MM.1S (cell line): Measurements from ENCODE around the gene ZDHHC8.

Experiments
- DNase-seq: peaks from one replicate; pipeline ENCODE4 v3.0.0-alpha.2; 2015
- H2AFZ ChIP-seq: fragments of 300-600 bp; sonication (generic); 2 replicates; pipeline ENCODE4 v1.6.0; 2016; ENCODE audit warnings: antibody characterized with exemption, low read length
- H3F3A ChIP-seq: fragments of 300-600 bp; sonication (generic); 2 replicates; pipeline ENCODE4 v1.6.1; 2016; ENCODE audit warnings: mild to moderate bottlenecking, antibody characterized with exemption, low read length, moderate library complexity, mixed read lengths; ENCODE audit not compliant: insufficient read depth
- H3K27ac ChIP-seq: fragments of 300-600 bp; sonication (generic); 2 replicates; pipeline ENCODE4 v1.5.1; 2016; ENCODE audit warnings: mild to moderate bottlenecking, low read length
- H3K27me3 ChIP-seq: fragments of 300-600 bp; sonication (generic); replicated peaks from 2 replicates; pipeline ENCODE4 v1.6.0; 2016; ENCODE audit warnings: low read length; ENCODE audit not compliant: insufficient read depth
- H3K36me3 ChIP-seq: fragments of 300-600 bp; sonication (generic); replicated peaks from 2 replicates; pipeline ENCODE4 v1.6.1; 2016; ENCODE audit warnings: mild to moderate bottlenecking, low read length, mixed read lengths; ENCODE audit not compliant: insufficient read depth
- H3K4me1 ChIP-seq: fragments of 300-600 bp; sonication (generic); 2 replicates; pipeline ENCODE4 v1.6.1; 2016; ENCODE audit warnings: low read length, mixed read lengths
- H3K4me2 ChIP-seq: fragments of 300-600 bp; sonication (generic); 2 replicates; pipeline ENCODE4 v1.6.0; 2016; ENCODE audit warnings: low read depth, low read length
- H3K4me3 ChIP-seq: fragments of 300-600 bp; sonication (generic); 2 replicates; pipeline ENCODE4 v1.5.1; 2016; ENCODE audit warnings: low read length, mixed read lengths
- H3K79me2 ChIP-seq: fragments of 300-600 bp; sonication (generic); 2 replicates; pipeline ENCODE4 v1.6.1; 2016; ENCODE audit warnings: mixed run types, low read length, mixed read lengths
- H3K9ac ChIP-seq: fragments of 300-600 bp; sonication (generic); 2 replicates; pipeline ENCODE4 v1.6.1; 2016; ENCODE audit warnings: low read length, mixed read lengths
- H3K9me2 ChIP-seq: fragments of 300-600 bp; sonication (generic); replicated peaks from 2 replicates; pipeline ENCODE4 v1.6.1; 2016; ENCODE audit warnings: mild to moderate bottlenecking, low read length, mixed read lengths; ENCODE audit not compliant: insufficient read depth
- H3K9me3 ChIP-seq: fragments of 300-600 bp; sonication (generic); replicated peaks from 2 replicates; pipeline ENCODE4 v1.6.1; 2016; ENCODE audit warnings: mild to moderate bottlenecking, low read length, mixed read lengths; ENCODE audit not compliant: insufficient read depth
- H4K20me1 ChIP-seq: fragments of 300-600 bp; sonication (generic); 2 replicates; pipeline ENCODE4 v1.6.1; 2016; ENCODE audit warnings: mild to moderate bottlenecking, low read length, moderate library complexity, mixed read lengths; ENCODE audit not compliant: insufficient read depth
- CTCF ChIP-seq: fragments of 300-600 bp; sonication (generic); IDR thresholded peaks from 2 replicates; pipeline ENCODE4 v1.5.1; 2016; ENCODE audit warnings: antibody characterized with exemption, low read length, mixed read lengths
- EZH2 ChIP-seq: fragments of 300-600 bp; sonication (generic); optimal IDR thresholded peaks from 2 replicates; pipeline ENCODE3; 2017; ENCODE audit warnings: low read depth, mild to moderate bottlenecking, antibody characterized with exemption, low read length, mixed read lengths
- EZH2phosphoT487 ChIP-seq: fragments of 300-600 bp; sonication (generic); IDR thresholded peaks from 2 replicates; pipeline ENCODE4 v1.6.1; 2018; ENCODE audit warnings: antibody characterized with exemption, low read length

Gene ZDHHC8

GRCh38 chr22:20138868-20139267 is 7.3 kb downstream of the ZDHHC8 start:
- Histone ChIP-seq H3K27ac (no peak overlapping the region), H3K79me2 (0 out of 2 replicates have a peak, but pooled peaks cover 4% of the 10 kb centered on the region), H3K36me3 (no peaks in the 10 kb centered on the region)

GRCh38 chr22:20139391-20140106 is 7.9 kb downstream of the ZDHHC8 start:
- no peaks in the 10 kb centered on the region for H3K79me2 ChIP-seq
- H3K4me1 ChIP-seq = no peaks in the 10 kb centered on the region
- H3K27ac ChIP-seq = no peak overlapping the region
- DNase-seq = no peak
- H3K27me3 ChIP-seq = no peaks in the 10 kb centered on the region
- no peak overlapping the region for H2AFZ ChIP-seq
- H4K20me1 ChIP-seq = no peaks in the 10 kb centered on the region
- H3K36me3 ChIP-seq = no peaks in the 10 kb centered on the region
- no peaks in the 10 kb centered on the region for H3K9me2 ChIP-seq
- no peak overlapping the region for H3K4me3 ChIP-seq
- TF ChIP-seq EZH2phosphoT487 = no peak
- no peak for TF ChIP-seq CTCF
- TF ChIP-seq EZH2 = no peak
- H3K9ac ChIP-seq = no peak overlapping the region
- no peaks in the 10 kb centered on the region for H3K9me3 ChIP-seq
- H3K4me2 ChIP-seq = no peak overlapping the region
- H3F3A ChIP-seq = no peaks in the 10 kb centered on the region

More at GRCh38 chr22:20138868-20139267, 7.3 kb downstream of the ZDHHC8 start:
- H3K9ac ChIP-seq = no peak overlapping the region
- no peaks in the 10 kb centered on the region for H3K4me1 ChIP-seq
- no peak overlapping the region for H2AFZ ChIP-seq
- DNase-seq = no peak
- no peak overlapping the region for H3K4me3 ChIP-seq
- TF ChIP-seq EZH2 = no peak
- no peak for TF ChIP-seq CTCF
- TF ChIP-seq EZH2phosphoT487 = no peak
- H4K20me1 ChIP-seq = no peaks in the 10 kb centered on the region
- H3K9me3 ChIP-seq = no peaks in the 10 kb centered on the region
- H3K9me2 ChIP-seq = no peaks in the 10 kb centered on the region
- H3K27me3 ChIP-seq = no peaks in the 10 kb centered on the region
- no peaks in the 10 kb centered on the region for H3F3A ChIP-seq
- no peak overlapping the region for H3K4me2 ChIP-seq

DNA sequence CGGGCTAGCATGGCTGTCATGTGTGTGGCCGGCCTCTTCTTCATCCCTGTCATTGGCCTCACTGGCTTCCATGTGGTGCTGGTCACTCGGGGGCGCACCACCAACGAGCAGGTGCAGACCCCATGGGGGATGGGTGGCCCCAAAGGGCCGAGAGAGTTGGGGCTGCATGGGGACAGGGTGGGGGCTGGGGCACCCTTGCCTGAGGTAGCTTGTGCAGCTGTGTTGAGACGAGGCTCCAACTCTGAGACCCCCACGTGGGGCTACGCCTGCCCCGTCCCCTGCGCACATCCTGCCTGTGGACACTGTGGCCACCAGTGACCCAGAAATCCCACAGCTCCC is 8.5 kb downstream of the ZDHHC8 start:
- Histone ChIP-seq H3K9me3 (no peaks in the 10 kb centered on the region), H3K9ac (no peak overlapping the region), H4K20me1 (no peaks in the 10 kb centered on the region), H3F3A (no peaks in the 10 kb centered on the region), H3K9me2 (no peaks in the 10 kb centered on the region), H3K36me3 (no peaks in the 10 kb centered on the region), H3K27ac (no peak overlapping the region), H3K4me3 (no peak overlapping the region), H3K4me1 (no peaks in the 10 kb centered on the region), H3K4me2 (no peak overlapping the region), H3K27me3 (no peaks in the 10 kb centered on the region), H2AFZ (no peak overlapping the region), H3K79me2 (no peaks in the 10 kb centered on the region)
- TF ChIP-seq EZH2phosphoT487 = no peak
- TF ChIP-seq EZH2 = no peak
- DNase-seq = no peak

DNA sequence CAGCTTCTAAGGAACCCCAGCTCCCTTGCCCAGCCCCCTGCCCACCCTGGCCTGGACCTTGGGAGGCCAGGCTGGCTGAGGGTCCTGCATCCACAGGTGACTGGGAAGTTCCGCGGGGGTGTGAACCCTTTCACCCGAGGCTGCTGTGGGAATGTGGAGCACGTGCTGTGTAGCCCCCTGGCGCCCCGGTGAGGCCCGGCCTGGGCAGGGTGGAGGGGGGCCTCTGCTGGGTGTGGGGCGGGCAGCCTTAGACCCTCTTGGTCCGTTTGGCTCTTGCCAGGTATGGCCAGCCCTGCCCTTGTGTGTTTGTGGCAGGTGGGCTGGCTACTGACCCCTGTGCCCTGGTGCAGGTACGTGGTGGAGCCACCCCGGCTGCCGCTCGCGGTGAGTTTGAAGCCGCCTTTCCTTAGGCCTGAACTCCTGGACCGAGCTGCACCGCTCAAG is 8.9 kb downstream of the ZDHHC8 start:
- Histone ChIP-seq H3K79me2 (no peaks in the 10 kb centered on the region), H3K9me2 (no peaks in the 10 kb centered on the region), H3K9me3 (no peaks in the 10 kb centered on the region), H3K9ac (no peak overlapping the region), H3K4me2 (no peak overlapping the region), H3K27ac (no peak overlapping the region), H2AFZ (no peak overlapping the region), H3K4me1 (no peaks in the 10 kb centered on the region), H3K4me3 (no peak overlapping the region), H3K27me3 (no peaks in the 10 kb centered on the region), H3F3A (no peaks in the 10 kb centered on the region), H3K36me3 (no peaks in the 10 kb centered on the region), H4K20me1 (no peaks in the 10 kb centered on the region)
- DNase-seq = no peak
- TF ChIP-seq EZH2 = no peak
- no peak for TF ChIP-seq CTCF
- TF ChIP-seq EZH2phosphoT487 = no peak
